Loucy (cell line): ENCODE results near the gene LPP.

Experiments
- EZH2phosphoT487 ChIP-seq: fragments of 200-600 bp; IDR thresholded peaks from 2 replicates; pipeline ENCODE4 v1.6.1; 2018; ENCODE audit warnings: antibody characterized with exemption, mild to moderate bottlenecking, moderate library complexity, borderline replicate concordance
- TF ChIP-seq, protein P1 (sequence below): fragments of 200-600 bp; sonication (generic); conservative IDR thresholded peaks from 2 replicates; pipeline ENCODE4 v1.5.1; 2014; ENCODE audit warnings: mild to moderate bottlenecking, antibody characterized with exemption, low read length

DNA sequence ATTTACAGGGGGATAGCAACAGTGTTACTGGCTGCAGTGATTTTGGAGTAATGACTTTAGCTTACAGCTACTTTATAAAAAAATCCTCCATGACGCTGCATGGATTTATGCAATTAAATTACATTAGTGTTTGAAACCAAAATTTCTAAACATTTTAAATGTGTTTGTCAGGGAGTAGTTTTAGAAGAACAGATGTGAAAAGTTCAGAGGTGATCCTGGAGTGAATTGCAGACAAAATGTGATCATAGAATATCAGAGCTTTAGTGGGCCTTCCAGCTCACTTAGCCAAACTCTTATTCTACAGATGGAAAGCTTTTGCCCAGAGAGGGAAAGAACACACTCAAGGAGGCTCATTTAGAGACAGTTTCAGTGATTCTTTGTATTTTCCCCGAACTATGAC is 376.3 kb downstream of the LPP start:
- TF ChIP-seq, protein P1, sequence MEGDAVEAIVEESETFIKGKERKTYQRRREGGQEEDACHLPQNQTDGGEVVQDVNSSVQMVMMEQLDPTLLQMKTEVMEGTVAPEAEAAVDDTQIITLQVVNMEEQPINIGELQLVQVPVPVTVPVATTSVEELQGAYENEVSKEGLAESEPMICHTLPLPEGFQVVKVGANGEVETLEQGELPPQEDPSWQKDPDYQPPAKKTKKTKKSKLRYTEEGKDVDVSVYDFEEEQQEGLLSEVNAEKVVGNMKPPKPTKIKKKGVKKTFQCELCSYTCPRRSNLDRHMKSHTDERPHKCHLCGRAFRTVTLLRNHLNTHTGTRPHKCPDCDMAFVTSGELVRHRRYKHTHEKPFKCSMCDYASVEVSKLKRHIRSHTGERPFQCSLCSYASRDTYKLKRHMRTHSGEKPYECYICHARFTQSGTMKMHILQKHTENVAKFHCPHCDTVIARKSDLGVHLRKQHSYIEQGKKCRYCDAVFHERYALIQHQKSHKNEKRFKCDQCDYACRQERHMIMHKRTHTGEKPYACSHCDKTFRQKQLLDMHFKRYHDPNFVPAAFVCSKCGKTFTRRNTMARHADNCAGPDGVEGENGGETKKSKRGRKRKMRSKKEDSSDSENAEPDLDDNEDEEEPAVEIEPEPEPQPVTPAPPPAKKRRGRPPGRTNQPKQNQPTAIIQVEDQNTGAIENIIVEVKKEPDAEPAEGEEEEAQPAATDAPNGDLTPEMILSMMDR: no peak
- no peak for TF ChIP-seq EZH2phosphoT487
